HEK293 (cell line): ENCODE measurements around the gene SLC8A2.

ENCODE experiments used
- HOXD13 ChIP-seq: sonication (generic); formaldehyde crosslinking; IDR thresholded peaks from 2 replicates; pipeline ENCODE4 v1.8.0; 2022; ENCODE audit warnings: missing genetic modification reagents, borderline replicate concordance
- REST ChIP-seq: fragments of 450-650 bp; formaldehyde crosslinking; IDR thresholded peaks from 2 replicates; pipeline ENCODE4 v1.5.1; 2016; ENCODE audit warnings: missing biosample characterization, missing genetic modification characterization
- ZBTB44 ChIP-seq: fragments of 450-650 bp; IDR thresholded peaks from 2 replicates; pipeline ENCODE4 v1.5.1; 2018; ENCODE audit warnings: missing biosample characterization, mild to moderate bottlenecking, missing genetic modification characterization
- TF ChIP-seq, protein P1 (sequence below): fragments of 450-650 bp; formaldehyde crosslinking; IDR thresholded peaks from 2 replicates; pipeline ENCODE4 v1.5.1; 2016; ENCODE audit warnings: missing biosample characterization, missing genetic modification characterization
- TF ChIP-seq, protein P2 (sequence below): fragments of 450-650 bp; formaldehyde crosslinking; IDR thresholded peaks from 2 replicates; pipeline ENCODE4 v1.5.1; 2016; ENCODE audit warnings: missing biosample characterization, missing genetic modification characterization

- TF ChIP-seq, protein P1, sequence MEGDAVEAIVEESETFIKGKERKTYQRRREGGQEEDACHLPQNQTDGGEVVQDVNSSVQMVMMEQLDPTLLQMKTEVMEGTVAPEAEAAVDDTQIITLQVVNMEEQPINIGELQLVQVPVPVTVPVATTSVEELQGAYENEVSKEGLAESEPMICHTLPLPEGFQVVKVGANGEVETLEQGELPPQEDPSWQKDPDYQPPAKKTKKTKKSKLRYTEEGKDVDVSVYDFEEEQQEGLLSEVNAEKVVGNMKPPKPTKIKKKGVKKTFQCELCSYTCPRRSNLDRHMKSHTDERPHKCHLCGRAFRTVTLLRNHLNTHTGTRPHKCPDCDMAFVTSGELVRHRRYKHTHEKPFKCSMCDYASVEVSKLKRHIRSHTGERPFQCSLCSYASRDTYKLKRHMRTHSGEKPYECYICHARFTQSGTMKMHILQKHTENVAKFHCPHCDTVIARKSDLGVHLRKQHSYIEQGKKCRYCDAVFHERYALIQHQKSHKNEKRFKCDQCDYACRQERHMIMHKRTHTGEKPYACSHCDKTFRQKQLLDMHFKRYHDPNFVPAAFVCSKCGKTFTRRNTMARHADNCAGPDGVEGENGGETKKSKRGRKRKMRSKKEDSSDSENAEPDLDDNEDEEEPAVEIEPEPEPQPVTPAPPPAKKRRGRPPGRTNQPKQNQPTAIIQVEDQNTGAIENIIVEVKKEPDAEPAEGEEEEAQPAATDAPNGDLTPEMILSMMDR (tag by site-specific recombination) = no peak
- TF ChIP-seq, protein P2, sequence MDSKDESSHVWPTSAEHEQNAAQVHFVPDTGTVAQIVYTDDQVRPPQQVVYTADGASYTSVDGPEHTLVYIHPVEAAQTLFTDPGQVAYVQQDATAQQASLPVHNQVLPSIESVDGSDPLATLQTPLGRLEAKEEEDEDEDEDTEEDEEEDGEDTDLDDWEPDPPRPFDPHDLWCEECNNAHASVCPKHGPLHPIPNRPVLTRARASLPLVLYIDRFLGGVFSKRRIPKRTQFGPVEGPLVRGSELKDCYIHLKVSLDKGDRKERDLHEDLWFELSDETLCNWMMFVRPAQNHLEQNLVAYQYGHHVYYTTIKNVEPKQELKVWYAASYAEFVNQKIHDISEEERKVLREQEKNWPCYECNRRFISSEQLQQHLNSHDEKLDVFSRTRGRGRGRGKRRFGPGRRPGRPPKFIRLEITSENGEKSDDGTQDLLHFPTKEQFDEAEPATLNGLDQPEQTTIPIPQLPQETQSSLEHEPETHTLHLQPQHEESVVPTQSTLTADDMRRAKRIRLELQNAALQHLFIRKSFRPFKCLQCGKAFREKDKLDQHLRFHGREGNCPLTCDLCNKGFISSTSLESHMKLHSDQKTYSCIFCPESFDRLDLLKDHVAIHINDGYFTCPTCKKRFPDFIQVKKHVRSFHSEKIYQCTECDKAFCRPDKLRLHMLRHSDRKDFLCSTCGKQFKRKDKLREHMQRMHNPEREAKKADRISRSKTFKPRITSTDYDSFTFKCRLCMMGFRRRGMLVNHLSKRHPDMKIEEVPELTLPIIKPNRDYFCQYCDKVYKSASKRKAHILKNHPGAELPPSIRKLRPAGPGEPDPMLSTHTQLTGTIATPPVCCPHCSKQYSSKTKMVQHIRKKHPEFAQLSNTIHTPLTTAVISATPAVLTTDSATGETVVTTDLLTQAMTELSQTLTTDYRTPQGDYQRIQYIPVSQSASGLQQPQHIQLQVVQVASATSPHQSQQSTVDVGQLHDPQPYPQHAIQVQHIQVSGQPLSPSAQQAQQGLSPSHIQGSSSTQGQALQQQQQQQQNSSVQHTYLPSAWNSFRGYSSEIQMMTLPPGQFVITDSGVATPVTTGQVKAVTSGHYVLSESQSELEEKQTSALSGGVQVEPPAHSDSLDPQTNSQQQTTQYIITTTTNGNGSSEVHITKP (tag by site-specific recombination) = no peak
- TF ChIP-seq REST (tag by site-specific recombination) (no peak), ZBTB44 (tag by site-specific recombination) (no peak), HOXD13 (CRISPR knock-in tag) (no peak)
These were observed 26.9 kb upstream of the SLC8A2 start for GRCh38 chr19:47498561-47498960.
